DND-41 (cell line): Measurements from ENCODE around the gene SLC3A2.

Experiments
- ATAC-seq: fragments of 200-7000 bp; cut with Tn5 transposase; 3 replicates; pipeline ENCODE4 v1.9.1; 2021; ENCODE audit warnings: low read depth; ENCODE audit not compliant: insufficient read depth
- DNase-seq: peaks from one replicate; pipeline ENCODE4 v3.0.0-alpha.2; 2020
- H2AFZ ChIP-seq: 2 replicates; pipeline ENCODE4 v1.6.0; 2012; ENCODE audit warnings: low read depth, low read length
- H3K27ac ChIP-seq: 2 replicates; pipeline ENCODE4 v1.5.1; 2012; ENCODE audit warnings: low read length, inconsistent platforms
- H3K27me3 ChIP-seq: fragments of 200-600 bp; sonication (generic); 2 replicates; pipeline ENCODE4 v1.6.0; 2012; ENCODE audit warnings: low read length, mild to moderate bottlenecking, inconsistent platforms; ENCODE audit not compliant: insufficient read depth, poor library complexity
- H3K36me3 ChIP-seq: 2 replicates; pipeline ENCODE4 v1.5.1; 2012; ENCODE audit warnings: low read length, inconsistent platforms; ENCODE audit not compliant: insufficient read depth
- H3K4me1 ChIP-seq: 2 replicates; pipeline ENCODE4 v1.5.1; 2012; ENCODE audit warnings: mild to moderate bottlenecking, low read length; ENCODE audit not compliant: insufficient read depth
- H3K4me2 ChIP-seq: 2 replicates; pipeline ENCODE4 v1.6.0; 2012; ENCODE audit warnings: mild to moderate bottlenecking, moderate library complexity, low read length, inconsistent platforms; ENCODE audit not compliant: insufficient read depth
- H3K4me3 ChIP-seq, 2 experiments: fragments of 200-600 bp in 1 of 2; shearing (Covaris generic) in 1 of 2; 2 replicates each; pipeline ENCODE4 v1.5.1; 2012 to 2016; ENCODE audit warnings: inconsistent platforms in 2 of 2, low read length in 2 of 2, mild to moderate bottlenecking in 2 of 2, low read depth in 1 of 2, moderate library complexity in 1 of 2
- H3K79me2 ChIP-seq: 2 replicates; pipeline ENCODE4 v1.6.0; 2012; ENCODE audit warnings: low read length, inconsistent platforms; ENCODE audit not compliant: insufficient read depth
- H3K9ac ChIP-seq: 2 replicates; pipeline ENCODE4 v1.6.0; 2012; ENCODE audit warnings: low read depth, mild to moderate bottlenecking, inconsistent platforms, low read length, moderate library complexity
- H3K9me3 ChIP-seq: 2 replicates; pipeline ENCODE4 v1.5.1; 2012; ENCODE audit warnings: low read length, moderate library complexity, mild to moderate bottlenecking, inconsistent platforms; ENCODE audit not compliant: insufficient read depth, severe bottlenecking
- H4K20me1 ChIP-seq: 2 replicates; pipeline ENCODE4 v1.6.0; 2012; ENCODE audit warnings: low read length; ENCODE audit not compliant: insufficient read depth
- CTCF ChIP-seq: IDR thresholded peaks from 2 replicates; pipeline ENCODE4 v1.5.1; 2012; ENCODE audit warnings: borderline replicate concordance, low read length, moderate library complexity, mild to moderate bottlenecking; ENCODE audit not compliant: poor library complexity, severe bottlenecking; ENCODE audit errors: extremely low read depth
- EZH2 ChIP-seq: IDR thresholded peaks from 3 replicates; pipeline ENCODE4 v1.6.1; 2012; ENCODE audit warnings: borderline replicate concordance, low read depth, mild to moderate bottlenecking, moderate library complexity, low read length, inconsistent platforms; ENCODE audit not compliant: severe bottlenecking

SLC3A2 gene

GRCh38 chr11:62882788-62883501 lies 2.2 kb downstream of the SLC3A2 start:
- no peak for DNase-seq
- H3K27me3 ChIP-seq = no peaks in the 10 kb centered on the region
- H3K9me3 ChIP-seq = no peaks in the 10 kb centered on the region
- H3K4me2 ChIP-seq = peak overlapping the region; percentile 85
- H4K20me1 ChIP-seq = peaks cover 57% of the 10 kb centered on the region
- peaks cover 65% of the 10 kb centered on the region for H3K4me1 ChIP-seq
- peaks cover 72% of the 10 kb centered on the region for H3K36me3 ChIP-seq
- H3K79me2 ChIP-seq = peaks cover 85% of the 10 kb centered on the region
- no peak for ATAC-seq
- peak overlapping the region; percentile 95 for H3K27ac ChIP-seq
- H3K9ac ChIP-seq = peak overlapping the region; percentile 87
- TF ChIP-seq CTCF = no peak
- TF ChIP-seq EZH2 = no peak
- H3K4me3 ChIP-seq = peak overlapping the region; percentile 83 to 92; a peak in 3 of 4 replicates
- H2AFZ ChIP-seq = no peak overlapping the region

- no peak for DNase-seq
- Histone ChIP-seq H3K79me2 (peaks cover 84% of the 10 kb centered on the region), H4K20me1 (peaks cover 64% of the 10 kb centered on the region), H3K36me3 (peaks cover 76% of the 10 kb centered on the region), H3K4me1 (peaks cover 65% of the 10 kb centered on the region), H3K27ac (peak overlapping the region; percentile 95), H3K4me2 (peak overlapping the region; percentile 85), H2AFZ (no peak overlapping the region), H3K27me3 (no peaks in the 10 kb centered on the region), H3K4me3 (peak overlapping the region; percentile 83 to 92; a peak in 3 of 4 replicates), H3K9ac (peak overlapping the region; percentile 87), H3K9me3 (no peaks in the 10 kb centered on the region)
- ATAC-seq = no peak
- TF ChIP-seq CTCF (no peak), EZH2 (no peak)
Observed at GRCh38 chr11:62883673-62884072, 3.0 kb downstream of the SLC3A2 start.

GRCh38 chr11:62885137-62885750 lies 4.5 kb downstream of the SLC3A2 start:
- DNase-seq (no peak), ATAC-seq (no peak)
- Histone ChIP-seq H4K20me1 (peaks cover 77% of the 10 kb centered on the region), H3K4me1 (peaks cover 52% of the 10 kb centered on the region), H3K27ac (peak overlapping the region; percentile 27; the same call in 1 of the 2 replicates), H3K4me2 (peak overlapping the region; percentile 85), H3K27me3 (no peaks in the 10 kb centered on the region), H3K9ac (peak overlapping the region; percentile 10), H3K9me3 (no peaks in the 10 kb centered on the region), H3K4me3 (peak overlapping the region in 1 of 2 experiments; percentile 36; a peak in 1 of 4 replicates), H3K79me2 (peaks cover 69% of the 10 kb centered on the region), H3K36me3 (peaks cover 80% of the 10 kb centered on the region), H2AFZ (no peak overlapping the region)
- TF ChIP-seq CTCF (peak; percentile 16), EZH2 (no peak)
